GM20431 (cell line): ENCODE results near the gene SYNCRIP.
"Not testable (repeated sequence)": the region's sequence is repeated elsewhere in the genome, so short reads cannot be mapped to it uniquely, and the experiment has no call there.

Source experiments
- in situ Hi-C: fragments of 300-500 bp; cut with MseI, MboI; formaldehyde crosslinking; loops from one replicate; pipeline ENCODE4 v1.15.0; 2020; ENCODE audit warnings: low sequenced_read_pairs; ENCODE audit not compliant: unreplicated experiment

Gene SYNCRIP

DNA sequence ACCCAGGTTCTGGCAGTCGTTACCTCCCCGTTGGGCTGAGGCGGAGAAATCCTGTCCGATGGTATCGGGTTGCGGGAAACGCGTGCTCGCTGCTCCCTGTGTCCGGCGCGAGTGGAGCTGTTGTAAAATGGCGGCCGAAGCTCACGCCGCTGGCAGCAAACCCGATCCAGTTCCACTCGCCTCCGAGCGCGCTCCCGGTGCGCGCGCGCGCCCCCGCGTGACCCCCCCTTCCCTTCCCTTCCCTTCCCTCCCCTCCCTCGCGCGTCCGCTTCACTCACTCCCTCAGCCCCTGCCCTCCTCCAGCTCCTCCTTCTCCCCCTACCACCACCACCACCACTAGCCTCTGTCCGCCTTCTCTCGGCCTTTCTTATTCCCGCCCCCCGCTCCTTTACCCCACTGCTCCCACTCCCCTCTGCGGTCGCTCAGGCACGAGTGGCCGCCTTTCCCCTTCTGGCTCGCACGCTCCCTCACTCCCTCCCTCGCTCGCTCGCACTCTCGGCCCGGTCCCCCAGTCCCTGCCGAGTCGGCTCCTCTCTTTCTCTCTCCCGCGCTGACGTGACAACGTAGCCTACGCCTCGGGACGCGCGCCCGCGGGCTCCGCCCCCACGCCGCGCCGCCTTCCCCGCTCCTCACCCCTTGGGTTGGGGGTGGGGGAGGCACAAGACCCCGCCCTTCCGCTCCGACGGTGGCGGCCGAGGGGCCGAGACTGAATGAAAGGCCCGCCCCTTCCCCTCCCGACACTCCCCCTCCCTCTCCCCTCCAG is at the start of gene SYNCRIP:
SYNCRIP (minus strand) TSS at position 113 of the 763 bp plus-strand sequence. CDS start 1,447 bp downstream, outside the sequence.
- in situ Hi-C loops: no loop called here

DNA sequence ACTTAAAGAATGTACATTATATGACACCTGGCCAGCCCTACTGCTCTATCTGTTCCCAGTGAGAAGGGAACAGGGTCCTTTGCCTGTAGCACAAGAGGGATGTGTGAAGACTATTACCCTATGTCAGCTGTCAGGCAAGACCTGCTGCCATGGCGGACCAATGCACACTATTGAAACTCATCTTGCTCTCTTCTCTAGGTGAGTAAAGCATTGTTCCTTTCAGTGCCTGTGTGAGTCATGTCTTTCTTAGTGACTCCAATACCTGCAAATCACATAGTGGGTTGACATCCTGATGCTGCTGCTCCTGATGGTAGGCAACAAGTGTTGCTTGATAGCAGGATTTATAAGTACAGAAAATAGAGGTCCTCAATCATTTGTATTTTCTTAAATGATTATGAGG is 48.8 kb upstream of the SYNCRIP start:
- in situ Hi-C loops: no loop called here

DNA sequence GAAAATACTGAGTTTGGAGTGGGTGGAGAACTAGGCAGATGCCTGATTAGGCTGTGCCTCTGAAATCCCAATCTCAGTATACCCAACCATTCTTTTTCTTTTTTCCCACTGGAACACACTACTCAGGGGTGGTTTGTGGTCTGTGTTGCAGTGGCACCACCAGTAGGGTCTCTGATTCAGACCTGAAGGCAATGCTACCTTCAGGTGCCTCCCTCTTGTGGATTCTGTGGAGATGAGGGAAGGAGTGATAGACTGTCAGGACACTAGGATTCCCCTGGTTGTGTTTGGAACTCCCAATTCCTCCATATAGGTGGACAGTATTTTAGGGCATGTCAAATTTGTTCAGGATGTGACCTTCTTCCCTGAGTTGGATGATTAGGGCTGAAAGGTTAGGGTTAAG is 47.4 kb upstream of the SYNCRIP start:
- in situ Hi-C loops: no loop called here

DNA sequence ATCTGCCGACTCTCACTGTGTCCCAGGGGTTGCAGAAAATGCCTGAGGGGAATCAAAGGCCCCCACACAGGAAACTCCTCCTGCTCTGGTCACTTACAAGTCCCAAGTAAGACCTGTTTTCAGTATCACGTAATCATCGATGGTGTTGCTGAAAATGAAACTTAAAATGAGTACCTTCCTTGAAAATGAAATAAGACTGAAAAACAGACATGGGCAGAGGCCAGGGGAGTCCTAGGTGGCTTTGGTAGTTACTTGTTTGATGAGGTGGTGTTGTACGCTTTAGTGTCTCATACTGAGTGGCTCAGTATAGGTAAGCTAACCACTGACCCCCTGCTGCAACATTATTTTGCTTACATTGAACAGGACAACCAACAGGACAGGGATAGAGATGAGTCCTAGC is 43.0 kb upstream of the SYNCRIP start:
- in situ Hi-C loops: no loop called here

DNA sequence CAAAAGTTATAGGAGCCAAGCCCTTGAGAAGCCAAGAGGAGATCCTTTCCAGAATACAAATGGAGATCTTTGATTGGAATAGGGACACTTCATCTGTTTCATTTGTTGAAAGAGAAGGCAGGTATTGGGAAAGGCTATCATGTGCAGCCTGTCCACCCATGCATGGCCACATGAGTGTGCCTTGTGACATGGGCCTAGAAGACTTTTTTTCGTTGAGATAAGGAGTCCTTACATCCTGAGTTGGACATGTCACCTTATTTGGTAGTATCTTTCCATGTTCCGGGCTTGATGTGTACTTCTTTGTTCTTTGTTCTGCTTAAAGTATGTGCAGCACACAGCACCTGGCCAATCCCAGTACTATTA is 42.1 kb upstream of the SYNCRIP start:
- in situ Hi-C loops: no loop called here

DNA sequence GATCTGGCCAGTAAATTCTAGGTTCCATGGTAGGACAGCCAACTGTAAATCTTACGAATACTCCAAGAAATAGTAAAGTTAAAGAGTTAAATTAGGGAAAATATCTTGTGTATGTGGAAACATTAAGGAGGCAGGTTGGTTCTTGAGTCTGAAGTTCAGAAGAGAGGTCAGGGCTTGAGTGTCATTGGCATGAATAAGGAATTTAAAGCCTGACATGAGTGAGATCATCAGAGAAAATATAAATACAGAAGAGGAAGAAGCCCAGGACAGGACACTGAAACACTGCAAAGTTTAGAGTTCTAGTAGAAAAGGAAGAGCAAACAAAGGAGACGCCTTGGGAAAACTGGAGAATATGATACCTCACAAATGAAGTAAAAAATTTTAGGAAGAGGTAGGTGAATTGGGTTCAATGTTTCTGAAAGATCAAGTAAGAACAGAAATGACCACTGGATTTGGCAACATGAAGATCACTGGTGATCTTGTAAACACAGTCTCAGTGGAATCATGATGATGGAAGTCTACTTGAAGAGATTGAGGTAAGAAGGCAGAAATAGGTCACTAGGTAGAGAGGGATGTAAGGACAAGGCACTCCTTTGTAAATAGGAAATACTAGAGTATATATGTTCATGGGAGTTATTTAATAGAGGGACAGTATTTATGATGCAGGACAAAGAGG is 41.6 kb upstream of the SYNCRIP start:
- in situ Hi-C loops: no loop called here

DNA sequence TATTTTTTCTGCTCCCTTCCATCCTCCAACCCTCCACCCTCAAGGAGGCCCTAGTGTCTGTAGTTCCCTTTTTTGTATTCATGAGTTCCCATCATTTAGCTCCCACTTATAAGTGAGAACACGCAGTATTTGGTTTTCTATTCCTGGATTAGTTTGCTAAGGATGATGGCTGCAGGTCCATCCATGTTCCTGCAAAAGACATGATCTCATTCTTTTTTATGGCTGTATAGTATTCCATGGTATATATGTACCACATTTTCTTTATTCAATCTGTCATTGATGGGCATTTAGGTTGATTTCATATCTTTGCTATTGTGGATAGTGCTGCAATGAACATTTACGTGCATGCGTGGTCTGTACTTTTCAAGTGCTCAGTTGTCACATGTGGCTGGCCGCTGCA is 39.2 kb upstream of the SYNCRIP start:
- in situ Hi-C loops: not testable (repeated sequence)

DNA sequence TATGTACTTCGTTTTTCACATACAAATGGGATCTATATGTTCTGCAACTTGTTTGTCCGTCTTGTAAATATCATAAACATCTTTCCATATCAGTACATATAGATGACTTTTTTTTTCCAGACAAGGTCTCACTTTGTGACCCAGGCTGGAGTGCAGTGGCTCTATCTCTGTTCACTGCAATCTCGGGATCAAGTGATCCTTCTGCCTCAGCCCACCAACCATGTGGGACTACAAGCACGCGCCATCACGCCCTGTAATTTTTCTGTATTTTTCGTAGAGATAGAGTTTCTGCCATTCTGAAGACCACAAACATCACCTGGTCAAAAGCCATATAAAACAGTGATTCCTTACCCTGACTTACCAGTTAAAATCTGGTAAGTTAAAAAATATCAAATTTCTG is 37.7 kb upstream of the SYNCRIP start:
- in situ Hi-C loops: no loop called here

DNA sequence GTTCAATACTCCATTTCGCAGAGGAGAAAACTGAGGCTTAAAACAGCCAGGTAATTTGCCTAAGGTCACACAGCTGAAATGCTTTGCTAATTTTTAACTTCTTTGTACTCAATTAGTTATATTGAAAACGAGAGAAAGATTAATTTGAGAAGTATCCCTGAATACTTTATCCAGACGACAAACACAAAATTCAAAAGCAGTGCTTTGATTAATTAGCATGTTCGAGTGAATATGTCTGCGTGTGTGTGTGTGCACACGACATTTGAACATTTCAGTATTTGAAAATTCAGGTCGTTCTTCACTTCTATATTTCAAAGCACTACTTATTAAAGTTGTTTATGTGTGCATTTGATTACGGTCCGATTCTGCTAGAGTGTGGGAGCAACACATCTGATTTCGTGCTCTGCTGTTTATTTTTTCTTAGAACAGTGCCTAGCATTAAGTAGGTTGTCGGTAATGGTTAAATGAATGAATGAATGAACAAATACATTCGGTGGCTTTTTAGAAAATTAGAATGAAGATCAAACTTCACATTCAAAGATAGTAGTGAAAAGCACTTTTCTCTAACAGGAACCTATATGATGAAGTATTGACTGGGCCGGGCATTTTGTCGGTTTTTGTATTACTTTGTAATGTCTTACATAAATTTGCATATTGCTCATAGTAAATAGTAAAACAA is 36.9 kb upstream of the SYNCRIP start:
- in situ Hi-C loops: no loop called here

DNA sequence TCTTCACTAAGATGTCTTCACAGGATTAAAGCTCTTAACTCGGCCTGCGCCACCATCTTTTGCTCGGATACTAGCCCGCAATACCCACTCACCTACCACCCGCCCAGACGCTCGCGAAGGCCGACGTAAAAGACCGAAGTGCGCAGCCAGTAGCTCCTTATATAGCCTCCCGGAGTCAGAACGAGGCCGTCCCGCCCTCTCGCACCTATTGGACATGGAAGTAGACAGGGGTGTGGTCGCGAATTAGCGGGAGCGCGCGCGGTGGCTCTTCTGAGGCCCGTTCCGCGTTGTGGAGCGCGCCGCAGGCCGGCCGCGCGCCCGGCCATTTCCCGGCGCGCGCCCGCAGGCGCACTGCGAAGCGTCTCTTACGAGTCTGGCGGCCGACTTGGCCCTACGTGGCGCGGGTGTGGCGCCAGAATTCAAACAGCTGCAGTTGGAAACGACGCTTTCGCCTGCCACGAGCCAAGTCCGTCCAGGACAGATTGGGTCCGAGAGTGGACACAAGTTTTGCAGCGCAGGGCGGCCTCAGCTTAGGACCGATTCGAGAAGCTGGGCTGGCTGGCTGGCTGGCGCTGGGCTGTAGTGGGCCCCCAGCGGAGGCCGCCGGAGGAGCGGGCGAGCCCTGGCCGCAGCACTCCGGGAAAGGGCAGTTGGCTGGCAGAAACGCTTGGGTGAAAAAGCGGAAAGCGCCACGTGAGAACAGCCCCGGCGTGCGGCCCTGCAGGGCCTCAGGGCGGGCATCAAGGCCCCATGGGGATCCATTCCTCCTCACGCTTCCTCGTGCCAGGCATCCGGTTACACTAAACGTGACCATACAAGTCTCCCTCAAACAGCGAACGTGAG is 36.1 kb upstream of the SYNCRIP start:
- in situ Hi-C loops: no loop called here

DNA sequence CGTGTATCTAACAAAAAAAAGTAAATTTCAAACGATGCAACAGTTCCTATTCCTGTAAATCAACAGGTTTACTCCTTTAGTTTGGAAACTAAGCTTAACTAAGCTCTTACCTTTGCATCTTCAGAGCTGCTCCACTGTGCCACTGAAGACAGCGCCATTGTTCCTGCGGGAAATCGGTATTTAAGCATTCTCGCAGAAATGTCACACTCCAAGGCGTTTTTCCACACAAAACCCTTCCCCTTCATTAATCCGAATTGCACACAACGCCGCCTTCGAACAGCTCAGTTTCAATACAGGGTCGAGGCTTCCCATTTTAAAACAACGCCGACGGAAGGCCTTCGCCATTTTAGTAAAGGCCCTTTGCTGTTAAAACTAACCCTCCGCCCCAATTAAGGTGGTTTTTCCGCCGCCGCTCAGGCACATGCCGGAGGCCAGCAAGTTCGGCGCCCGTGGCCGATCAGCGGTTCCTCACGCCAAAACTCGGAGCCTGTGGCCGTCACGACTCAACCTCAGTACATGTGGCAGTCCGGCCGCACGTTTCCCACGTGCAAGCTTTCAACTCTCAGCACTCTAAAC is 35.4 kb upstream of the SYNCRIP start:
- in situ Hi-C loops: no loop called here

DNA sequence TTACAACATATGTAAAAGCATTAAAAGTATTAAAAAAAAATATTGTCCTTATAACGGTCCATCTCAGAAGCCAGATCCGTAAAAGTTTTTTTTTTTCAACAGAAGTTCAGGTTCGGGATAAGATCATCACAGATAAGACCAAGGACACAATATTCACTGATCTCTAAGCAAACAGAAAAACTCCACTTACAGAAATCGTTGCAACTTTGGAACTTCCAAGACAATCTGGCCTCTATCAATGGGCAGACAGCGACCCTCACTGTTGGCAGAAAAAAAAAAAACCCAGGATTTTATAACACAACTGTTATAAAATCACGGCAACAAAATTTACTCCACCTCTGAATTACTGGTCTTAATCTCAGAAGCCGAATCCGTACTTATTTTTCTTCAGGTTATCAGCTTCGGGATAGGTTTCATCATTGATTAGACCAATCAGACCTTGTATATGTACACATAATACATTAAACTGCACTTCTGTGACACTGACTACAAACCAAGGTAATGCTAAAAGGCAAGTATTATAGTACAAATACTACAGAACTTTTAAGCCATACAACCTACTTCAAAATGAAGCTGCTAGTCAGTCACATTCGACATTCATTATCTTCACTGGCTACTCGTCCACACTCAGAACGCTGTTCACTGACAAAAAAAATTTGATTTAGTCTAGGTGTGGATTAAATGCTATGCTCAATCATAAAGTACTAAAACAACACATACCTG is 34.7 kb upstream of the SYNCRIP start:
- in situ Hi-C loops: no loop called here

DNA sequence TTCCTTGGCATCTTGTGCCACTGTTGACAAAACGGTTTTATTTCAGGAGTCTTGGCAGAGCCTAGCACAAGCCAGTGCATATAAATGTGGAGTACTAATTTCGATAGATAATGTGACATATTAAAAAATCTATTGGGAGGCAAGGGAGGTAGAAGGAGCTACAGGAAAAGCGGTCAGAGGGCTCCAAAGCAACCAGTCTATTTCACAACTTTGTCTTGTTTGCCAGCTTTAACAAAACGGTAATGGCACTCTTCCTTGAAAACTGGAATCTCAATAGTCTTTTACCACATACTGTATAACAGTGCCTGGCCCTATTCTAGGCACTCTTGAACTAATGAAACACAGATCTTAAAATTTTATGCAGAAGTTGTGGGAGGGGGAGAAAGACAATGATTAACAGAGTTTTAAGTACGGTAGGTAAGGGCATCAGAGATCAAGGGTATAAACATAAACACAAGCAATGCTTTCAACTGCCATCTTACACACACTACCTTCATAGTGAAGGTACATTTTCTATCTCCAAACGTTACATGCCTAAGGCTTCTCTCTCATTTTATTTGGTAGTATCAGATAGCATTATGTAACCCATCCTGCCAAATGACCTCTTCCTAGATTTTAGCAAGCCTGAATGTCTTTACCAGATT is 33.5 kb upstream of the SYNCRIP start:
- in situ Hi-C loops: no loop called here

DNA sequence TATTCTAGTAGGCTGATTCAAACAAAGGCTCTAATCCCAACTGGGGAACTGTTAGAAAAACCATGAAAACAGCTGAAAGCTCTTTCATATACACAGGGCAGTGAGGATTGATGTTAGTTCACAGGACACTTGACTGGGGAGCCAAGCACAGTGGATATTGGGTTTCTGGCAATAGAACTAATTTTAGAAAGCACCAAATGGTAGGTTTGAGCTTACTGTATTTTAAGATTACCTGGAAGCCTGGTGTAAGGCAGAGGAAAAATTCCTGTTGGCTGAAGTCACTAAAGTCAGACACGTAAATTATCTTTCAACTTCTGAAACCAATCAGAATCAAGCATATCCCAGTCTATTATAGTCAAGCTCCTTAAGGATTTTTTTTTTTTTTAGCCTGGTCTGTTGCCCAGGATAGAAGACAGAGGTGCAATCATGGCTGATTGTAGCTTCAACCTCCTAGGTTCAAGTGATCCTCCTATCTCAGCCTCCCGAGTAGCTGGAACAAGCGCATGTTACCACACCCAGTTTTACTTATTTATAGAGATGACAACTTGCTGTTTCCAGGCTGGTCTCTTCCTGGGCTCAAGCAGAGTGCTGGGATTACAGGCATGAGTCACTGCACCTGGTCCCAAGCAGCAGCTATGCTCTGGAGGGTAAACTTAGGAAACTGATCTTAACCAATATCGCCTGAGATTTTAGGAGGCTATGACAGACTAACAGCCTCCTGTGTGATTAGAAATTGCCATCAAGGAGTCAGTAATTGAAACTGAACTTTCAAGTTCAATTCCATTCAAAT is 32.5 kb upstream of the SYNCRIP start:
- in situ Hi-C loops: no loop called here

DNA sequence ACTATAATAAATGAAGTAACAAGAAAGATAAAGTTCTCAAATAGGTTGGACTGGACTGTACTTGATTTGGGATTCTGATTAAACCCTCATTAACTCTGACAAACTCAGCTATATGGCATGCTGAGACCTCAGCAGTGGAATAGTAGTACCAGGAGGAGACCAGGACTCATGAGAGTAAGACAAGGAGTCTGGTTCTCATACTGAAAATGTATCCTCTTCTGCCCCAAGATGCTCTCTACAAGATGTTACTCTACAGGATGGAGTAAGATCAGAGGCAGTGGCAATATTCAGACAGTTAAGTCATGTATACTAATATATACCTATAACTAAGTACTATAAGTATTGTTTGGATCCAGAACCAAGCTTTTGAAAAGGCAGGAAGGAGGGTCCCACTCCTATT is 31.9 kb upstream of the SYNCRIP start:
- in situ Hi-C loops: no loop called here

DNA sequence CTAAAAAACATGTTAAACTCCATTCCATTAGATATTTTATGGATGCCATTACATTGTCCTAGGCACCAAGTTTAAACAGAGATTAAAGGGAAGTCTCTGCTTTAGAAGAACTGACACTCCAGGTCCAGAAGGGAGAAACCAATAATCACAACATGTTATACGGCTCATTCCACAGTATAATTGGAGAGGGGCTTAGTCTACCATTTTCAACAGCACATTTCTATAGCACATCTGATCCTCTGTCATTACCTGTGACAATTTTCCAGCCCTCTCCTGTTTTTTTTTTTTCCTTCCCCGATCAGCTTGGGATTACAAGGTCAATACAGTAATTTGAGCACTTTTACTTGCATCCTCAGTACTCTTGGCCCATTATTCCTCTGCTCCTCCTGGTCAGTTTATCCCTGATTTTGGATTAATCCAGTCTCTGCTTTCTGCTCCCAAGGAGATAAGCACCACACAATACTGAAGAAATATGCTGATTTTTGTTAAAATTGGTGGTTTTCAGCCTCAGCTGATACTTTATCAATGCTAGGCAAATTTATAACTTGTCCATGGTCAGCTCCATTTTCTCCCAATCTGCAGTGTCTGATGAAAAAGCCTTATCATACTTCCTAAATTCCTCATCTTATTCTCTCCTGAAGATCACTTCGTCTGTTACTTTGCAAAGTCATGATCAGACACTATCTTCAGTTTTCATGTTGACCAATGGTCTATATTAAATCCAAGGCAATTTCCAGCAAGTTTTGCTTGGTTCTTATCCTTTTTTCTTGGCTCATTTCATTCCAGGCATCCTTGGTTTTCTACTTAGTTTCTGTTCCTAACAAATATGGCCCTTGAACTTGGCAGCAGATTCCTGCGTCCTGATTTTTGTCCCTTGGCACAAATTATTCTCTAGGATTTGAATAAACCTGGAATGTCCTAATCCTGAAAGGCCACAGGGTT is 30.8 kb upstream of the SYNCRIP start:
- in situ Hi-C loops: no loop called here

DNA sequence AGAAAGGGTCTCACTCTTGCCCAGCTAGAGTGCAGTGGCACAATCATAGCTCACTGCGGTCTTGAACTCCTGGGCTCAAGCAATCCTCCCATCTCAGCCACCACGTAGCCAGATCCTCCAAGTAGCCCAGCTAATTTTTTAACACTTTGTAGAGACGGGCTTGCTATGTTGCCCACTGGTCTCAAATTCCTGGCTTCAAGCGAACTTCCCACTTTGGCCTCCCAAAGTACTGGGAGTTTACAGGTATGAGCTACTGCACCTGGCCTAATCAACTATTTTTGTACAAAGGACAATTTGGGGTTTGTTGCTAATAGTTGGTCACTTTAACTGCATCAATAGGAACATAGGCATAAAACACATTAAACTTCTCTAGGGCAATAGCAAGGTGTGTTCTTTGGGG is 29.9 kb upstream of the SYNCRIP start:
- in situ Hi-C loops: no loop called here
